NCI-H1694 treated with DMSO at 0.1 percent for 48 hours (cell line): ENCODE measurements around the gene EVI5L.

Experiments used
- DNase-seq: peaks from one replicate; lab custom pipeline; 2025; lab: John Stamatoyannopoulos, UW

EVI5L gene

GRCh38 chr19:7912697-7913564 lies 82.9 kb downstream of the EVI5L start:
- DNase-seq, result no peak

DNA sequence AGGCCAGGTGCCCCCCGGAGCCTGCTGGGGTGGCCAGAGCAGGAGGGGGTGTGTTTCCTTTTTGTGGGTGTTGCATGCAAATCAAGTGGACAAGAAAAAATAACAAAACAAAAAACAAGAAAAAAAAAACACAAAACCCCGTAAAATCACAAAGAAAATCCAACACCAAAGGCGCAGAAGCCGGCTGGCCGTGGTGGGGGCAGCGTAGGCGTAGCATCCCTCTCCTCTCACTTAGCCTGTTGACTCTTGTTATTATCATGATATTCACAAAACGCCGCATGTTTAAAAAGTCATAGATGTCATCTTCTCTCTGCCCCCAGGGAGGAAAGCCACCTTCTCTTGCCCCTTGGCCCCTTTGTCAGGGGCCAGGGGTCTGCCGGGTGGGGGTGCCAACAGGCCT lies 83.6 kb downstream of the EVI5L start:
- DNase-seq, result no peak

DNA sequence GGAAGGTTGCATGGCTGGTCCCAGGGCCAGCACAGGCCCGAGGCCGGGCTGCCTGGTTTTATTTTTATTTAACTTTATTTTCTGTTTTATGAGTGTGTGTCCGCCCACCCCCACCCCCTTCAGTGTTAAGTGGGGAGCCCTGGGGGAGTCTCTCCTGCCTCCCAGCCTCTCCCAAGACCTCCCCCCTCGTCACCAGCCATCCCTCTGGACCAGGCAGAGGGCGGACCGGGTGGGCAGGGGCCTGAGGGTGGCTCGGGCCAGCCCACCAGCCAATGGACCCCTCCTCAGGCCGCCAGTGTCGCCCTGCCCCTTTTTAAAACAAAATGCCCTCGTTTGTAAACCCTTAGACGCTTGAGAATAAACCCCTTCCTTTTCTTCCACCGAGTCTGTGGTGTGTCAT lies 84.1 kb downstream of the EVI5L start:
- DNase-seq, result no peak
